ENCODE measurements around the gene CRADD.
"Not testable (repeated sequence)": the region's sequence is repeated elsewhere in the genome, so short reads cannot be mapped to it uniquely, and the experiment has no call there.

CRADD gene

DNA sequence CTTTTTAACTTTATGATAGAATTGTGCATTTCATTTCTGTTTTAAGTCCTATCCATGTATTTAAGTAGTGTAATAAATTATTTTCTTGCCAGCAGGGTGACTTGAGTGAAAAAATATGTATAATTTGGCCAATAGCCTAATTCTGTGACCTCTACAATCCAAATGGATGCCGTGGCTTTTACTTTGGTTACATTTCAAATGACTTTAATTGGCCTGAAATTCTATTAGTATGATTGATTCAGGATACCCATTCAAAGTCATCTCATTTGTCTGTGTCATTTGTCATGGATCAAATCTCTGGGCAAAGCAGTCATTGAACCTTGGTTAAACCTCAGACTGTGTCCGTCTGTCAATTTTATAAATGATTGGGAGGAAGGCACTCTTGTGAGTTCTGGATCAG is 29.6 kb downstream of the CRADD start:
- DNase-seq (ENCODE audit: low read depth in 2 of 2), result no peak

DNA sequence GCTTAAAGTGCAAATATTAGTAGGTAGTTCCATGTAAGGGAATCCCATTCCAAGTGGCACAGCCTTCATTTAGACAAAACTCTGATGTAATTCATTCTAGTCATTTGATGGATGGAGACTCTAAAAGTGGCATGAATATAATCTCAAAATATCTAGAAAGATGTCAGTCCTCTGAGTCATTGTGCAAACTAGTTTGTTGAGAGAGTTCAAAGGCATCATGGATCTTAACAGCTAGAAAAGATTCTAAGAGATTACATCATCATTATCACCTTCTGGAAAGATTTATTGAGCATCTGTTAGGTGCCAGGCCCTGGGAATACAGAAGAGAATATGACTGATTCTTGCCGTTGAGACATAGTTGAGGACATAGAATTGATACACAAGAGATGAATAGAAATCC is 30.7 kb downstream of the CRADD start:
- no peak for DNase-seq (ENCODE audit: low read depth in 2 of 2)

DNA sequence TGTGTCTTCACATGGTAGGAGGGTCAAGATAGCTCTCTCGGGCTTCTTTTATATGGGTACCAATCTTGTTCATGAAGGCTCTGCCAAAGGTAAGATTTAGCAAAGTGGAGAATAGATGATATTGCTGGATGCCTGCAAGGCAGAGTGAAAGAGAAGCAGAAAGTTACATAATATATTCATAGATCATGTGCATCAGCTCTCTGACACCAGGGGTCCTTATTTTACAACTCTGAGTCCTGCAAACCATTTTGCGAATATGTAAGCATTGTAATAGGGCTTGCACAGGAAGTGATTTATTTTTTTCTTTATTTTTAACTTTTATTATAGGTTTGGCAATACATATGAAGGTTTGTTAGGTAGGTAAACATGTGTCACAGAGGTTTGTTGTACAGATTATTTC is 31.8 kb downstream of the CRADD start:
- no peak for DNase-seq (ENCODE audit: low read depth in 2 of 2)

DNA sequence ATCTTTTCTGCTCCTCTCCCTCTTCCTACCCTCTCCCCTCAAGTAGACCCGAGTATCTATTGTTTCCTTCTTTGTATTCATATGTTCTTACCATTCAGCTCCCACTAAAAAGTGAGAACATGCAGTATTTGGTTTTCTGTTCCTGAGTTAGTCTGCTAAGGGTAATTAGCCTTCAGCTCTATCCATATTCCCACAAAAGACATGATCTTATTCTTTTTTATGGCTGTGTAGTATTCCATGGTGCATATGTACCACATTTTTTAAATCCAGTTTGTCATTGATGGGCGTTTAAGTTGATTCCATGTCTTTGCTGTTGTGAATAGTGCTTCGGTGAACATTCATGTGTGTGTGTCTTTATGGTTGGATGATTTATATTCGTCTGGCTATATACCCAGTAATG is 32.2 kb downstream of the CRADD start:
- DNase-seq (ENCODE audit: low read depth in 2 of 2), result no peak

DNA sequence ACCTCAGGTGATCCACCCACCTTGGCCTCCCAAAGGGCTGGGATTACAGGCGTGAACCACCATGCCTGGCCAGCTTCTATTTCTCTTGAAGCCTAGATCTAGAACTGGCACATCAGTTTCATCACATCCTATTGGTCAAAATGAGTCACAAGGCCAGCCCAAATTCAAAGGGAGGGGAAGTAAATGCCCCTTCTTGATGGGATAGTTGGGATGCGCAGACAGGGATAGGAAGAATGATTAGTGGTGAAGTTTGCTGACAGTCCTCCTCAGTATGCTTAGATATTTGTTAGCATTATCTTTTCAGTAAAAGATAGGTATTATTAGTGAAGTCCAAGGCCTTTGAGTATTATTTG is 33.4 kb downstream of the CRADD start:
- DNase-seq (ENCODE audit: low read depth in 2 of 2), result no peak

DNA sequence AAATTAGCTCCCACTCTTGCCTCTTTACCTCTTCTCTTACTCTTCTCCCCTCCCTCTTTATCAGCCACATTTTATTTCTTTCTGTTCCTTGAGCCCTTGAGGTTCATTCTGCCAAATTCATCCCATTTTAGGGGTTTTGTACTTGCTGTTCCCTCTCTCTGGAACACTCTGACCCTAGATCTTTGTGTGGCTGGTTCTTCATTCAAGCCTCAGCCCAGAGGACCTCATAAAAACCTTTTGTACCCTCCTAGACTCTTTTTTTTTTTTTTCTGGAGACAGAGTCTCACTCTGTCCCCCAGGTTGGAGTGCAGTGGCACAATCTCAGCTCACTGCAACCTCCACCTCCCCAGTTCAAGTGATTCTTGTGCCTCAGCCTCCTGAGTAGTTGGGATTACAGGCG is 34.3 kb downstream of the CRADD start:
- DNase-seq (ENCODE audit: low read depth in 2 of 2), result not testable (repeated sequence)

DNA sequence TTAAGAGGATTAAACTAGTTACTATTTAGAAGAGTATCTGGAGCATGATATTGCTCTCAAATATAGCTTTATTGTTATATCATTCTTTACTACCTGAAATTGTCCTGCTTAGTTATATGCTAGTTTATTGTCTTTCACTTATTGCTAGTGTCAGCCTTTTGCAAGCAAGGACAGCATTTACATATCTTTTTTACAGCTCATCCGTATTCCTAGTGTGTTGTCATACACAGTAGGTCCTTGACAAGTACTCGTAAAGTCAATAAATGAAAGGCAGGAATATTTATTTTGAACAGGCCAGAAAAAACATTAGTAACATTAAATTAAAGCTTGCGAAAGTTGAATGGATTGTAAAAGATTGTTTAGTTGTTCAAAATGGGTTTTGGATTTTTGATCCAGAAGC is 35.0 kb downstream of the CRADD start:
- no peak for DNase-seq (ENCODE audit: low read depth in 2 of 2)

DNA sequence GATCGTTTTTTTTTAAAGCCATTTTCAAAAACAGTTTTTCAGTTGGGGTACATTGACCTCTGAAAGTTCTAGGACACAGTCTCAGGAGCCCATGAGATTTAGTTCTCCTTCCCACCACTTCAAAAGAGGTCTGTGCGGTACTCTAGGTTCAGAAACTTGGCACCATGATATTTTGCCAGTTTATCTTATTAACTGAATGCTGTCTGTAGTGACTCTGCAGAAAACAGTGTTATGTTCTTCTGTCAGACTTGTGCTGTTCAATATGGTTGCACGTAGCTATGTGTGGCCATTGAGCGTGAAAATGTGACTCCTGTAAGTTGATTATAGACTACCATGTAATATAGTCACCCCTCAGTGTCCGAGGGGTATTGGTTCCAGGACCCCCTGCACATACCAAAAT is 35.9 kb downstream of the CRADD start:
- DNase-seq (ENCODE audit: low read depth in 2 of 2), result no peak

DNA sequence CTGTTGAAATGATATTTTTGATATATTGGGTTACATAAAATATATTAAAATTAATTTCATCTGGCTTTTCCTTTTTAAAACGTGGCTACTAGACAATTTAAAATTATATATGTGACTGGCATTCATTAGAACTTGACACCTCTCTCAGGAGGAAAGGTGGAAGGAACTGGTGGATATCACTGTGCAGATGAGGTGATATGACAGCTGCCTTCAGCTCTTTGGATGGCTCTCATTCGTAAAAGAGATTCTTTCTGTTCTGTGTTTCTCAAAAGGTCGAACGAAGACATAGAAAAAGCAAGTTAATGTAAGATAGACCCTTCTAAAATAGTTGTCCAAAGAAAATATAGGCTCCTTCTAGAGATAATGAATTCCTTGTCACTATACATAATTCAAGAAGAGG is 36.6 kb downstream of the CRADD start:
- no peak for DNase-seq (ENCODE audit: low read depth in 2 of 2)

DNA sequence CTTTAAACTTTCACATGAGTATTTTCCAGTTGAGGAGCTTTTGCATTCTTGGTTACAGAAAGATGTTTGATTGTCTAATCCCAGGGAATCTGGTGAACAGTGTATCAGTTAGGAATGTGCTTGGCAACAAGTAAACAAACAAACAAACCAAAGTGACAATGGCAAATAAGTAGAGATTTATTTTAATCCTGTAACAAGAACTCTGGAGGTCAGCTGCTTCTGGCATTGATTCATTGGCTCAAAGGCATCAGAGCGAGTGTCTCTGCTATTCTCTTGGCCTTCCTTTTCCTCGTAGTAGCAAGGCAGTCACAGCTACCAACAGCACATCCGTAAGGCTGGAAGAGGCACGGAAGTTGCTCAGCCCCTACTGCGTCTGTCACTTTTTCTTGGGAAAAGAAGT is 37.2 kb downstream of the CRADD start:
- no peak for DNase-seq (ENCODE audit: low read depth in 2 of 2)

DNA sequence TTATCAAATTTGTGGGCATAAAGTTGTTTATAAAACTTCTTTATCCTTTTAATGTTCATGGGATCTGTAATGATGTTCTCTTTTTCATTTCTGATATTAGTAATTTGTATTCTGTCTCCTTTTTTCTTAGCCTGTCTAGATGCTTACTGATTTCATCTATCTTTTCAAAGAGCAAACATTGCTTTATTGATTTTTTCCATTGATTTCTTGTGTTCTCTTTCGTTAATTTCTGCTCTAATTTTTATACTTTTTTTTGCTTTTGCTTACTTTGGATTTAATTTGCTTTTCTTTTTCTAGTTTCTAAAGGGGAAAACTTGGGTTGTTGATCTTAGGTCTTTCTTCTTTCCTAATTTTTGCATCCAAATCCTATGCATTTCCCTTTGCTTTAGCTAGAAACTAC is 42.5 kb downstream of the CRADD start:
- no peak for DNase-seq (ENCODE audit: low read depth in 2 of 2)

DNA sequence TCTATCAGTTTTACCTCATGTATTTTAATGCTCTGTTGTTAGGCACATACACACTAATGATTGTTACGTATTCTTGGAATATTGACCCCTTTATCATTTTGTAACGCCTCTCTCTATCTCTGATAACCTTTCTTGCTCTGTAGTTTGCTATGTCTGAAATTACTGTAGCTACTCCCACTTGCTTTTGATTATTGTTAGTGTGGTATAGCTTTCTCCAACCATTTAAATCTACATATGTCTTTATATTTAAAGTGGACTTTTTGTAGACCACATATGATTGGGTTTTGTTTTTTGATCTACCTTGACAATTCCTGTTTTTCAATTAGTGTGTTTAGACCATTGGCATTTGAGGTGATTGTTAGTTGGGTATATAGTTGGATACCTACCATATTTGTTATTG is 43.4 kb downstream of the CRADD start:
- no peak for DNase-seq (ENCODE audit: low read depth in 2 of 2)

DNA sequence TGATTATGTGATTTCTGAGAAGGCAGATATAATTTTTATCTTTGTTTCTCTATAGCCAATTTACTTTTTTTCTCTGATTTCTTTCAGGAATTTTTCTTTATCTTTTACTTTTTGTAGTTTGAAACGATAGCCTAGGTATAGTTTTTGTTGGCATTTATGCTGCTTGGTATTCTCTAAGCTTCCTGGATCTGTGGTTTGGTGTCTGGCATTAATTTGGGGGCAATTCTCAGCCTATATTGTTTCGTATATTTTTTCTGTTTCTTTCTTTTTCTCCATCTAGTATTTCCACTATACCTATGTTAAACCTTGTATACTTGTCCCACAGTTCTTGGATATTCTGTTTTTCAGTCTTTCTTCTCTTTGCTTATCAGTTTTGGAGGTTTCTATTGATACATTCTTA is 45.0 kb downstream of the CRADD start:
- no peak for DNase-seq (ENCODE audit: low read depth in 2 of 2)

DNA sequence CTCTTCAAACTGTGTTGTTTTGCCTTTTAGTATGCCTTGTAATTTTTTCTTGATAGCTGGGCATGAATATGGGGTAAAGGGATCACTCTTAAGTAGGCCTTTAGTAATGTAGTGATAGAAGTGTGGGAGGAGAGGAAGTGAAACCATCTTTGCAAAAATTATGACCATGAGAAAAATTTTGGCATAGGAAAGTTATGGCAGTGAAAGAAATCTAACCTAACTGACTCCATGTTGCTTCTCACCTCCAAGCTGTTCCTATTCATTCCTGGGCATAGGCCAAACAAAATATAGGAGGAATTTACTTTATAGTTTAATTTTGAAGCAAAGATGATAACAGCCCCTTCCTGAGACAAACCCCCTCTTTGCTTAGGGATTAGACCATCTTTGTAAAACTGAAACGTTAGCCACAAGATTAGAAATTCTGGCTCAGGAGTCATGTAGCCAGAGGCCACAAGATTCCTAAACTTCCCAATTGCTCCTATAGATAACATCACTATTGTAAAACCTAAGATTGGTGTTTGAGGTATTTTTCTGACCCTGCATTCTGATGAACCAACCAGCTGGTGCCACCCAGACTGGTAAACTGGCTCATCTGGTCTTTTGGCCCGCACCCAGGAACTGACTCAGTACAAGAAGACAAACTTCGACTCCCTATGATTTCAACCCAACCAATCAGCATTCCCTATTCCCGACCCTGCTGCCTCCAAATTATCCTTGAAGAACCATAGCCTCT is 45.8 kb downstream of the CRADD start:
- DNase-seq (ENCODE audit: low read depth in 2 of 2), result no peak

DNA sequence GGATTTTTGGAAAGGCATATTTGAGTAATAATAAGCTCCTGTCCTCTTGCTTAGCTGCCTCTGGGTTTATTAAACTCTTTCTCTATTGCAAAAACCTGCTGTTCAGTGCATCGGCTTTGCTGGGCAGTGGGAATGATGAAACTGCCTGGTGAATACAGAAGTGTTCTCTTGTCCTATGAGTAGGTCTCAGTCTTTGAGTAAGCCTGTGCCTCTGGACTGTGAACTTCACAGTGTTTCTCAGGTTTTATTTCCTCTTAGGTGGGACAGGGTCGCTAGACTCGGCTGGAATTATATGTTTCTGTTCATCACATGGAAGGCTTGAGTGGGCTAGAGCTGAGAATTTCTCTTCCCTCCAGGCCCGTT is 46.4 kb downstream of the CRADD start:
- no peak for DNase-seq (ENCODE audit: low read depth in 2 of 2)

DNA sequence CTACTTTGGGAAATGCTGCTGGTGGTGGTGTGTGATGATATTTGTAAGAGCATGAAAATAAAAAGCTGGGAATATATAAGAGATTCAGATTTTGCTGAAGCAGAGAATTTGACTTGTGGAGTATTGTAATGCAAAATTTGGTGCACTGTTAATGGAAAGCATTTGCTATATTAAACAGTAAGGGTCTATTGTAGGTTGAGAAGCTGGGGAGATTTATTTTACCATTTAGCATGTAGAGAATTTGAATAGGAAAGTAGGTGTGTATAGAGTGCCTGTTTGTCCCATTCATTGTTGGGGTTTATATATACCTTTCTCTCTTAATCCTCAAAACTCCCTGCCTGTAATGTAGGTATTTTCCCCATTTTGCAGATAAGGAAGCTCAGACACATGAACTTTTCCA is 48.4 kb downstream of the CRADD start:
- DNase-seq (ENCODE audit: low read depth in 2 of 2), result no peak

DNA sequence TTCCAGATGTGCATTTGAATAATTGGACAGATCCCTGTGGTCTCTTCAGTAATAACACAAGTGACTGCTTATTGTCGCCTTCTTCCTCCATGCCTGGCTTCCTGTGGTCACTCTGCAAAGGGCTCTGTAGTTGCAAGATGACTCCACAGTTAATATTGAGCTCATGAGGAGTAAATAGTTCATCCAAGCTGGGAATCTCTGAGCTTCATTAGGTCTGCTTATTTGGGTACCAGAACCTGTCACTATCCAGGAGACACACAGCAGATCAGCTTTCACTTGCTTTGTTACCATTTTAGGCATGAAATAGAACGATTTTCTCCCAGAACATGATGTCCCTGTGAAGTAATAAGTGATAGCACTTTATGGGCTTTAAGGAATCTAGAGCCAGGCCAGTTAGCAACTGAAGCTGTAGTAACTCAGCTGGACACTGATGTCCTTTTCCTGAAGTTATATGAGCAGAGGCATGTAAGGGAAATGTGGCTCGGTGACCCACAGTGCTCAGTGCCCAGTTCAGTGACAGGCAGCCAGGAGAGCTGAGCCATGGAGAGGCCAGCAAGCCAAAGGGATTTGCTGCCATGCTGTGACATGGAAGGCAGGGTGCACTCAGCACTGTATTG is 50.1 kb downstream of the CRADD start:
- DNase-seq (ENCODE audit: low read depth in 2 of 2), result no peak

DNA sequence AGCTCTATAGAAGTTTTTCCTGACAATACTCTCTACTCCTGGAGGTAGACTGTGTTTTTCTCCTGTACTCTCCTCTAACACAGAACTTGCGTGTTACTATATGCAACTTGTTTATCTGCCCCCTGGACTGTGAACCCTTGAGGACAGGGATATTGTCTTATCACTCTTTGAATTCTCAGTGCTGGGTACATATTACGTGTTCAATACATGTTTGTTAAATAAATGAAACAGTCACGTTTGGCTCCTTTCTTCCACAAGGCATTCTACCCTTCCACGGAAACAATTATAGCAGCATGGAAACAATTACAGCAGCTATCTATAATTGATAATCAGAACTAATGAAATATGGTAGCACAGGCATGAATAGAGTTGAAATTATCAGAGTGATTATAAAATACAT is 50.7 kb downstream of the CRADD start:
- DNase-seq (ENCODE audit: low read depth in 2 of 2), result no peak

DNA sequence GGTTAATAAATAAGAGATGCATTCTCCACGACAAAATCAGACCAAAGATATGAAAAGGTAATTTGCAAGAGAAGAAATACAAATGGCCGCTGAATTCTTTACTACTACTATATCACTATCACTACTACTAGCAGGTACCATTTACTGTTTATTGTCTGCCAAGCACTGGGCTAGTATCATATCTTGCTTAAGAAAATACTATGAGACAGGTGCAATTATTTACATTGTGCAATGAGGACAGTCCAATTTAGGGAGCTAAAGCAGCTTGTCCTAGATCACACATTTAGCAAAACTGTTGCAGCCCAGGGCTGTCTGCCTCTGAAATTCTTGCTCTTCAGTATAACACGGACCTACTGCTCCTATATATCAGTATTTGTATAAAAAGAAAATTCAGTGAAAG is 52.8 kb downstream of the CRADD start:
- DNase-seq (ENCODE audit: low read depth in 2 of 2), result no peak

DNA sequence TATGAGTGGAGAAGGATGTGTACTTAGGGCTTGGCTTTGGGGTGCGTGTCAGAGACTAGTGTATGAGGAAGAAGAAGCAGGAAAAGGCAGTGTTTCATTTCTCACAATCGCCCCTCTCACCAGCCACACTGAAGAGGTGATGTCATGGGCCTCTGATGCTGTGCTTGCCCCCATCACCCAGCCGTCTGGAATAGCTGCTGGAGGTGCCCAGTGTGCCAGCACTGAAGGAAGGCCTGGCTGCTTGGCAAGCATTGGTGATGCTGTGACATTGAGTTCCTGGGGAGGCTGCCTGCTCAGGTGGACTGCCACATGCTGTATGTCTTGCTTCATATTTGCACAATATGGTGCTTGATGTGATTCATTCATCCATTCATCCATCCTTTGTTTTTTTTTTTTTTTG is 56.2 kb downstream of the CRADD start:
- DNase-seq (ENCODE audit: low read depth in 2 of 2), result no peak

DNA sequence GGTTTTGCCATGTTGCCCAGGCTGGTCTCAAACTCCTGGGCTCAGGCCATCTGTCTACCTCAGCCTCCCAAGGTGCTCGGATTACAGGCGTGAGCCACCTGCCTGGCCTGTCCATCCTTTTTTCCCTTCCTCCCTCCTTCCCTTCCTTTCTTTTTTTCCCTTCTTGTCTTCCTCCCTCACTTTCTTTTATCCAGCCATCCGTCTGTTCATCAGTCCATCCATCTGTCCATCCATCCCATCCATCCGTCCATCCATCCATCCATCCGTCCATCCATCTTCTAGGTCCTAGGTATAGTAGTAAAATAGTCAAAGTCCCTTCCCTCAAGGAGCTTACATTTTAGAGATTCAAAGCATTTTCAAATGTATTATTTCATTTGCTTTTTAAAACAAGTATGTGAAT is 56.8 kb downstream of the CRADD start:
- DNase-seq (ENCODE audit: low read depth in 2 of 2), result no peak

DNA sequence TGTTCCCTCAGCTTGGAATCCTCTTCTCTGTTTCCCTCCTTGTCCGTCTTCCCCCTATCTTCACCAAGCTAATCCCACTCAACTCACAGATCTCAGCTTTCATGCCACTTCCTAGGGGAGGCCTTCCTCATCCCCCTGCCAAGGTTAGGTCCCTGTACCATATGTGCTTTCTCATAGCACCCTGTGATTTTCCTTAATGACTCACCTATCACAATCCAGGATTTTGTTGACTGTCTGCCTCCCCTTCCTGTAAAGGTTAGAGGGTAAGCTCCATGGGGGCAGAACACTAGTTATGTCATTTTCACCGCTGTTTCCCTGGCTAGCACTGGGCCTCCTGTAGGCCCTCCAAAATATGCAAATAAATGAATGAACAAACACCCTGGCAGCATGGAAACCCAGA is 57.6 kb downstream of the CRADD start:
- no peak for DNase-seq (ENCODE audit: low read depth in 2 of 2)

DNA sequence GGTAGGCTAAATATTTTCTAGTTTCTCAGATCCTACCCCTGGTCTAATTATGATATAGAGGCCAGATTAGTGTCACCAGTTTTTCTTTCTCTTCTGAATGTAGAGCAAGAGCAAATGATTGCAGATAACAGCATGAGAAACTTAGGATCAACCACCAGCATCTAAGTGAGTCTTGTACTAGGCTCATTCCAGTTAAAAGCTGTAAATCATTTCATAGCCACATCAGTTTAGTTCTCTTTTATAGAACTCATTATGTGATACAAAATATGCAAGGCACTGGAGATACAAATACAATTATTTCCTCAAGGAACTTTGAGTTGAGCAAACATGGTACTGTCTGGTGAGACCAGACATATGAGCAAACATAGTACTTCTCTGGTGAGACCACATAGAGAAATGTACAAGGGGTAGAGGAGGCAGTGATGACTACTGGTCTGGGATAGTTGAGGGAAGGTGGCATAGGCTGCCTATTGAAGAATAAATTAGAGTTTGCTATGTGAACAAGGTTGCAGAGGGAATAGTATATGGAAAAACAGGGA is 59.5 kb downstream of the CRADD start:
- DNase-seq (ENCODE audit: low read depth in 2 of 2), result no peak
